Measurements from ENCODE around the gene TNS1.

GRCh38 chr2:217948351-217948791 lies 54.4 kb downstream of the TNS1 start:
- TF ChIP-seq POLR2AphosphoS5 (IDR thresholded peaks at IDR 0.05; ENCODE audit: low read depth), result no peak
- TF ChIP-seq CTCF (IDR thresholded peaks at IDR 0.05; ENCODE audit: insufficient read depth, low read length), result no peak
- no peak for TF ChIP-seq REST (IDR thresholded peaks at IDR 0.05; ENCODE audit: insufficient replicate concordance, low read depth)
- TF ChIP-seq GABPA (IDR thresholded peaks at IDR 0.05; ENCODE audit: low read depth), result no peak
- no peak for TF ChIP-seq SPI1 (IDR thresholded peaks at IDR 0.05; ENCODE audit: borderline replicate concordance, low read depth)
